HG03432 (cell line): Measurements from ENCODE around the gene SPIRE2.
"Not testable (repeated sequence)": the region's sequence is repeated elsewhere in the genome, so short reads cannot be mapped to it uniquely, and the experiment has no call there.

Experiments
- ATAC-seq: cut with Tn5 transposase; IDR thresholded peaks from one replicate; pipeline ENCODE4 v1.9.1; 2021; ENCODE audit warnings: mild to moderate bottlenecking, moderate library complexity; ENCODE audit not compliant: unreplicated experiment

SPIRE2 gene, protein sequence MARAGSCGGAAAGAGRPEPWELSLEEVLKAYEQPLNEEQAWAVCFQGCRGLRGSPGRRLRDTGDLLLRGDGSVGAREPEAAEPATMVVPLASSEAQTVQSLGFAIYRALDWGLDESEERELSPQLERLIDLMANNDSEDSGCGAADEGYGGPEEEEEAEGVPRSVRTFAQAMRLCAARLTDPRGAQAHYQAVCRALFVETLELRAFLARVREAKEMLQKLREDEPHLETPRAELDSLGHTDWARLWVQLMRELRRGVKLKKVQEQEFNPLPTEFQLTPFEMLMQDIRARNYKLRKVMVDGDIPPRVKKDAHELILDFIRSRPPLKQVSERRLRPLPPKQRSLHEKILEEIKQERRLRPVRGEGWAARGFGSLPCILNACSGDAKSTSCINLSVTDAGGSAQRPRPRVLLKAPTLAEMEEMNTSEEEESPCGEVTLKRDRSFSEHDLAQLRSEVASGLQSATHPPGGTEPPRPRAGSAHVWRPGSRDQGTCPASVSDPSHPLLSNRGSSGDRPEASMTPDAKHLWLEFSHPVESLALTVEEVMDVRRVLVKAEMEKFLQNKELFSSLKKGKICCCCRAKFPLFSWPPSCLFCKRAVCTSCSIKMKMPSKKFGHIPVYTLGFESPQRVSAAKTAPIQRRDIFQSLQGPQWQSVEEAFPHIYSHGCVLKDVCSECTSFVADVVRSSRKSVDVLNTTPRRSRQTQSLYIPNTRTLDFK

DNA sequence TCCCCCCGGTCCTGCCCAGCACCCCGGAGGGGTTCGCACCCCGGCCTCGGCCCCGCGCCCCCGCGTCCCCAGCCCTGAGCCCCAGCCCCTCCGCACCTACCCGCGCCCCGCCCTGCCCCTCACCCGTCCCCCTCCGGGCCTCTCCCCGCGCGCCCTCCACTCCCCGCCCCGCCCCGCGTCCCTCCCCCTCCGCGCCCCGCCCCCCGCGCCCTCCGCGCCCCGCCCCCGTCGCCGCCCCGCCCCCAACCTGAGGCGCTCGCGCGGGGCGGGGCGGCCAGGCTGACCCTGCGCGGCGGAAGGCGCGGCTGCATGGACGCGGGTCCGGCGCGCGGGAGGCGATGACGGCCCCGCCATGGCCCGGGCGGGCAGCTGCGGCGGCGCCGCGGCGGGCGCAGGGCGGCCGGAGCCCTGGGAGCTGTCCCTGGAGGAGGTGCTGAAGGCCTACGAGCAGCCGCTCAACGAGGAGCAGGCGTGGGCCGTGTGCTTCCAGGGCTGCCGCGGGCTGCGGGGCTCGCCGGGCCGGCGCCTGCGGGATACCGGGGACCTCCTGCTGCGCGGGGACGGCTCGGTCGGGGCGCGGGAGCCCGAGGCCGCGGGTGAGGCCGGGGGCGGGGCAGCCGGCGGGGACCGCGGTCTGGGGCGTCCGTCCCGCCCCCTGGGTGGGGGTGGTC, at the start of gene SPIRE2:
SPIRE2 (plus strand) TSS at position 277 of the 671 bp plus-strand sequence; CDS start at position 353, 76 bp downstream.
- ATAC-seq = peak; percentile 66

DNA sequence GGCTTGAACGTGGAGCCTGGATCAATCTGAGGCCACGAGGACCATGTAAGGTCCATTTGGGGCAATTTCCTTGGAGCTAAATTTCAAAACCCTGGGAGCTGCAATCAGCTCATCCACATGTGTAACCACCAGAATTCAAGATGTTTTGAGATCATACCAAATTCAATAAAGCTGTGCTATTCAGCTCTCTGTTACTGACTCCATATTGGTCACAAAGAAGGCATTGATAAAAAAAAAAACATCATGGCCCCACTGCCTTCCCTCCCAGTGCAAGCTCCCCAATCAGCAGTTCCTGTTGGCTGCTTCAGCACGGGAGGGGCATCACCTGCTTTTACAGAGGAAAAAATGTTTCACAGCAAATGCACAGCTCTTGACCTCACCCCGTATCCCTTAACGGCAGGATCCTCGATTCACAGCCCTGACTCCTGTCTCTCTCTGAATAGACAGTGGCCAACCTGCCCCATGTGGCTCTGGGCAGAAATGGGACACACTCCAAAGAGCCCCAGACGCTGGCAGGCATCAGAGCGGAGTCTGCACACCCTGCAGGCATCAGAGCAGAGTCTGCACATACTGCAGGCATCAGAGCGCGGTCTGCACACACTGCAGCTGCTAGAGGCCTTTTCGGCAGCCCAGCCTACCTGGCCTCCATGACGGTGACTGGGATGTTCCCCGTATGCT, 48.9 kb upstream of the SPIRE2 start:
- ATAC-seq = no peak

DNA sequence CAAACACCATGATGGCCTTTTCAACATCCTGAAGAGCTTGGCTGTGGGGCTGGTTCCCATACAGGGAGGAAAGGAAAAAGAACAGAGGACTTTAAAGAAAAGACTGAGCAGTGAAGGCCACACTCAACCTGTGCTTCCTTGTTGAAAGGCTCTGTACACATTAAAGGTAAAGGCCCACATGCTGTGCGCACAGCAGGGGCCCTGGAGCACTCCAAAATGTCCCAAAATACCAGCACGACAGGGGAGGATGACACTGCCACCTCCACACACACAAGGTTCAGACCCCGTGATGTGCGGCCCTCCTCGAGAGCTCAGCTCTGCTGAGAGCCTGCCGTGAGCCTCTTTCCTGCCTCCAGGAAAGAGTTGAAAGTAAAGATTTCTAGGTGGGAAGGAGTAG, 48.4 kb upstream of the SPIRE2 start:
- ATAC-seq = no peak

DNA sequence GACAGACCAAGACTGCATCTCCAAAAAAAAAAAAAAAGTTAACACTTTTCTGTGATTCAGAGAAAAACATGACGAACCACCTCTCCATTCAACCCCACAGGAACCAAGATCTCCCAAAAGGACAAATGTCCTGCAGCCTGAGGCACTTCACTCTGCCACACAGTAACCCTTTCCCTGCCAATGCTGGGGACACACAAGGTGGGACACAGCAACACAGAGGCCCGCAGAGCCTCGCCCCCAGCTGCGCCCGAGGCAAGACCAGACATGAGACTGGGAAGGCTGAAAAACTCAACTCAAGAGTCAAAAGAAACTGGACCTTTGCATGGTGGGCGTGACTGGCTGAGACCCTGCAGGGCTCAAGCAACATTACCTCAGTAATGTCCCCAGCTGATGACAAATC, 45.8 kb upstream of the SPIRE2 start:
- no peak for ATAC-seq

DNA sequence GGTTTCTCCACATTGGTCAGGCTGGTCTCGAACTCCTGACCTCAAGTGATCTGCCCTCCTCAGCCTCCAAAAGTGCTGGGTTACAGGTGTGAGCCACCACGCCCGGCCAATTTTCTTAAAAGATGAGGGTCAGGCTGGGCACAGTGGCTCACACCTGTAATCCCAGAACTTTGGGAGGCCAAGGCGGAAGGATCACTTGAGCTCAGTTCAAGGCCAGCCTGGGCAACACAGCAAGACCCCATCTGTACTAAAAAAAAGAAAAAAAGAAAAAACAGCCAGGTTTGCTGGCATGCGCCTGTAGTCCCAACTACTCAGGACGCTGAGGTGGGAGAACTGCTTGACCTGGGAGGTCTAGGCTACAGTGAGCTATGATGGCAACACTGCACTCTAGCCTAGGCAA, 44.3 kb upstream of the SPIRE2 start:
- not testable (repeated sequence) for ATAC-seq

DNA sequence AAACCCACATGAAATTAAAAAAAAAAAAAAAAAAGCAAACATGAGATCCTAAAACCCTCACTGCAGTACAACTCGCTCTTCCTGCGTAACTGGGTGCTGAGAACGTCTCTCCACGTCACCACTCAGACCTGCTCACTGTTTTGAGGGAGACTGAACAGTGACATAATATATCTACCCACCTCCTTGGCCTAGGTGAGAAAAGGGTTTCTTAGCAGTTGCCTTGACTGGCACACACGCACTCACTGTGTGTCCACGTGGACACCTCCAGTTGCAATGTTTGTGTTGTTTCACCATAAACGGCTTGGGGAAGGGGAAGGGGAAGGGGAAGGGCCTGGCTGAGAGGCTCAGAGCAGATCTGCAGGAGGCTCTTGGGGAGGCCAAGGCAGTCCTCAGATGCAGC, 43.9 kb upstream of the SPIRE2 start:
- no peak for ATAC-seq

DNA sequence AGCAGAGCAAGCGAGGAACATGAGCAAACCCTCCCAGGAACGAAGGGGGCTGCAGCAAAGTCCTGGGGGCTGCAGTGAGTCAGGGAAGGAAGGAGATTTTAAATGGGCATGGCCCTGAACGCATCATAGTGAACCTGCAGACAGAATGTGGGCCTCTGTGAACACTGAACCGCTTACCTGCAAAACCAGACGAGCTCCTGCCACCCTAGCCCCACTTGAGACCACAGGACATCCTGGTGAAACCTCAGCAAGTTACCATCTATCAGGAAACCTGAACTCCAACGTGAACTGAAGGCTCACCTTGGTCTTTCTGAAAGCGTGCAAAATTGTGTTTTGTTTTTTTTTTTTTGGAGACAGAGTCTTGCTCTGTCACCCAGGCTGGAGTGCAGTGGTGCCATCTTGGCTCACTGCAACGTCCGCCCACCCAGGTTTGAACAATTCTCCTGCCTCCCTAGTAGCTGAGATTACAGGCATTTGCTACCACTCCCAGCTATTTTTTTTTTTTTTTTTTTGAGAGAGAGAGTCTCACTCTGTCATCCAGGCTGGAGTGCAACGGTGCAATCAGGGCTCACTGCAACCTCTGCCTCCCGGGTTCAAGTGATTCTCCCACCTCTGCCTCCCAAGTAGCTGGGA, 42.6 kb upstream of the SPIRE2 start:
- no peak for ATAC-seq

DNA sequence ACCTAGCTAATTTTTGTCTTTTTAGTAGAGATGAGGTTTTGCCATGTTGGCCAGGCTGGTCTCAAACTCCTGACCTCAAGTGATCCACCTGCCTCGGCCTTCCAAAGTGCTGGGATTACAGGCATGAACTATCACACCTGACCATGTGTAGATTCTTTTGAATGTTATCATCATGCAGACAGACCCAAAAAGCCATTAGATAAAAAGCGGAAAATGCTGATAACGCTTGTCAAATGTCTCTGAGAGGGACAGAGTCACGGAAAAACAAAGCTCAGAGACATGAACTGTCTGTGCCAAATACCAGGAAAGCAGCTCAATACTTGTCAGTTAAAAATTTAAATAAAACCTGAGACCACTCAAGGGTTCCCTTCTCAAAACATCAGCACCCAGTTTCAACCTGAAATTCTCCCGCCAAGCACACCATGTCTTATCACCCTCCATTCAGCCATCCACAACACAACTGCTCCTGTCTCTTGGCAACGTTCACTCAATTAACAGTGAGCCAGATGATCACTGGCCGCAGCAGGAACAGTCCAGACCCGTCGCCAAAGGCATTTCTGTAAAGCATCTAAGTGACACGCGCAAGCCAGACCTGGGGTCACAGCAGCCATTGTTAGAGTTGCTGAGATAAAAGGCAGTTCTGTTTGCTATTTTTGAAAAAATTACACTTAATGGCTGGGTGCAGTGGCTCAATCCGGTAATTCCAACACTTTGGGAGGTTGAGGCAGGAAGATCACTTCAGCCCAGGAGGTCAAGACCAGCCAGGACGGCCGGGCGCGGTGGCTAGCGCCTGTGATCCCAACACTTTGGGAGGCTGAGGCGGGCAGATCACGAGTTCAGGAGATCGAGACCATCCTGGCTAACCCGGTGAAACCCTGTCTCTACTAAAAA, 41.6 kb upstream of the SPIRE2 start:
- no peak for ATAC-seq

DNA sequence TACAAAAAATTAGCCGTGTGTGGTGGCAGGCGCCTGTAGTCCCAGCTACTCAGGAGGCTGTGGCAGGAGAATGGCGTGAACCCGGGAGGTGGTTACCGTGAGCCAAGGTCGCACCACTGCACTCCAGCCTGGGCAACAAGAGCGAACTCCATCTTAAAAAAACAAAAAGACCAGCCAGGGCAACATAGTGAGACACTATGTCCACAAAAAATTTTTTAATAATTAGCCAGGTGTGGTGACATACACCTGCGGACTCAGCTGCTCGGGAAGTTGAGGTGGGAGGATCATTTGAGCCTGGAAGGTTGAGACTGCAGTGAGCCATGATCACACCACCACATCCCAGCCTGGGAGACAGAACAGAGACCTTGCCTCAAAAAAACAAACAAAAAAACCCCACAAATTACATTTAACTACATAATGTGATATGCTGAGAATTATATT, 40.9 kb upstream of the SPIRE2 start:
- no peak for ATAC-seq

DNA sequence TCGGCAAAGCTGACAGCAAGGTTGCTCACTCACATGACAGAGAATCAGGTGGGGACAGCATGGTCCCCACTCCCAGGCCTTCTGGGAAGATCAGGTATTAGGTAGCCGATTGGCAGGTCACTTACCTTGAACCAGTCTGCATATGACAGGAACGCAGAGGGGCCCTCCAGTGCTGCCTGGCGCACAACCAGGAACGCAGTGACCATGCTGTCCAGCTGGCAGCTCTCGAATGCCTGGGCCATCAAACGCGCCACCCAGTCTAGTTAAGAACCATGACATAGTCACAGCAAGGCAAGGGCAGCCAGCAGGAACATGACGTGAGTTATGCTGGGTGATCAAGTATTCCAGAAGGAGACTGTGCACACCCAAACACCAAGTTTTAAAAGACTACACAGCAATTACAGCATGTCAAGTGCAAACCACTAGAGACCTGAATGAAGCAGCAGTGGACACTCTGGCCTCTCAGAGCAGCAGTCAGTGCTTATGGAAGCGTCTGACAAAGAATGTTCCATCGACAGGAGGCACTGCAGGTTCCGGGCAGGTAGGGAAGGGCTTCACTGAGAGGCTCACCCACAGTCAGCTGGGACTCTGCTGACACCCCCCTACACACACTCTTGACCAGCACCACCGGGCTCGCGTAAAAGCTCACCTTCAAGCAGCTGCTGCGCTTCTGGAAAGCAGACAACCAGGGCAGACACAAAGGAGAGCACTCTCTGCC, 36.8 kb upstream of the SPIRE2 start:
- ATAC-seq = no peak

DNA sequence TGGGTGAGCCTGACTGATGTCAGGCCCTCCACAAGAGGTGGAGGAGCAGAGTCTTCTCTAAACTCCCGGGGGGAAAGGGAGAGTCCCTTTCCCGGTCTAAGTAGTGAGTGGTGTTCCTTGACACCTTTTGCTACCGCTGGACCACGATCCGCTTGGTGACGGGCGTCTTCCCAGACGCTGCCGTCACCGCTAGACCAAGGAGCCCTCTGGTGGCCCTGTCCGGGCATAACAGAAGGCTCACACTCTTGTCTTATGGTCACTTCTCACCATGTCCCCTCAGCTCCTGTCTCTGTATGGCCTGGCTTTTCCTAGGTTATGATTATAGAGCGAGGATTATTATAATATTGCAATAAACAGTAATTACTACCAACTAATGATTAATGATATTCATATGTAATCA, 35.2 kb upstream of the SPIRE2 start:
- ATAC-seq = not testable (repeated sequence)

DNA sequence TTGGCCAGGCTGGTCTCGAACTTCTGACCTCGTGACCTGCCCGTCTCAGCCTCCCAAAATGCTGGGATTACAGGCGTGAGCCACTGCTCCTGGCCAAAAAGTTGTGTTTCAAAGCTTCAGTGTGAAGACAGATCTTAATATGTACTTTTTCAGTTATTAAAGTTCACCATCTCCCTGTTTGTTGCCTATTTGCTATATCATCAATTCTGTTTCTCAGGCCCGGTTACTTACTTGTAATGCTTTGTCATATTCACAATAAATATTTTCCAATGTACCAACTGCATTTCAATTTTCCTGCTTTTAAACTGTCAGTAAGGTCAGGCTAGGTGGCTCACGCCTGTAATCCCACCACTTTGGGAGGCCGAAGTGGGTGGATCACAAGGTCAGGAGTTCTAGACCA, 34.3 kb upstream of the SPIRE2 start:
- no peak for ATAC-seq

DNA sequence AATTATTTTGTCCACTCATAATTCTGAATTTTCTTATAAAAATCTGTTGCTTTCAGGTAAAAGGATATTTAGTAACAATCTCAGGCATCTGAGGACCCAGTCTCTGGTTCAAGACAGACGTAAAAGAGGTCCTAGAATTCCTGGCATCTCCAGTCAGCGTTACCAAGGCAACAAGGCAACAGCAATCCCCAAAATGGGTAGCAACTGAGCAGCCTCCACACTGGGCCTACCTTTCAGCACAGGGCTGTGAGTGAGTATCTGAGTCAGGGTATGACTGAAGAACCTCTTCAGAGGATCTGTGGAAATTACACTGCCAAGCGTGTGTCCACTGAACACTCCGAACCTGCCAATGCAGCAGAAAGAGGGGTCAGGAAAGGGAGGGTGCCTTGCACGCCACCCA, 32.6 kb upstream of the SPIRE2 start:
- ATAC-seq = no peak

DNA sequence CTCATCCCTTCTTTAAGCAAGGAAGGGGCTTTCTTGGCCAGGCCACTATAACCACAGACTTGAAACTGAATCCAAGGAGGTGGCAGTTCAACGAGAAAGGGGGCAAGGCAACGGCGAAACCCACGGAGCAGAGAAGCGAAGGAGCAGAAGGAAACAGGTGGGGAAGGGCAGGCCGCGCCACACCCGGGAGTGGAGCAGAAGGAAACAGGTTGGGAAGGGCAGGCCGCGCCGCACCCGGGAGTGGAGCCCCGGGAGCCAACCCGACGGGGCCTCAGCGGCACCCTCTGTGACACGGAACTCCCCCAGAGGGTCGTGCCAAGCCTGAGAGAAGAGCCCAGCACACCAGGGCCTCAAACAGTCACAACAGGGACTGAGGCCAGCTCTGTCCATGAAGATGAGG, 32.2 kb upstream of the SPIRE2 start:
- no peak for ATAC-seq

DNA sequence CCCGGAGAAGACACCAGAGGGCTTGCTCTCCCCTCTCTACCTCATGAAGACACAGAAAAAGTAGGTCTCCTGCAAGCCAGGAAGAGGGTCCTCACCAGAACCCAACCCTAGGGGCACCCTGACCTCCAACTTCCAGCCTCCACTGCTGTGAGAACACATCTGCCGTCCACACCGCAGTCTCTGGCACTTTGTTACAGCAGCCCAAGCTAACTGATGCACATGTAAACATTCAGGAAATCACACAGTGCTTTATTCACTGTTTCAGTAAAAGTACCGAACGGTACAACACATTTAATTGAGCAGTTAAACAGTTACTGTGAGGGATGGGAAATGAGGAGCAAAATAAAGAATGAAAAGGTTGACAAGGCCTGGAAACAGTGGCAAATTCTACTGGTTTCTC, 30.1 kb upstream of the SPIRE2 start:
- no peak for ATAC-seq

DNA sequence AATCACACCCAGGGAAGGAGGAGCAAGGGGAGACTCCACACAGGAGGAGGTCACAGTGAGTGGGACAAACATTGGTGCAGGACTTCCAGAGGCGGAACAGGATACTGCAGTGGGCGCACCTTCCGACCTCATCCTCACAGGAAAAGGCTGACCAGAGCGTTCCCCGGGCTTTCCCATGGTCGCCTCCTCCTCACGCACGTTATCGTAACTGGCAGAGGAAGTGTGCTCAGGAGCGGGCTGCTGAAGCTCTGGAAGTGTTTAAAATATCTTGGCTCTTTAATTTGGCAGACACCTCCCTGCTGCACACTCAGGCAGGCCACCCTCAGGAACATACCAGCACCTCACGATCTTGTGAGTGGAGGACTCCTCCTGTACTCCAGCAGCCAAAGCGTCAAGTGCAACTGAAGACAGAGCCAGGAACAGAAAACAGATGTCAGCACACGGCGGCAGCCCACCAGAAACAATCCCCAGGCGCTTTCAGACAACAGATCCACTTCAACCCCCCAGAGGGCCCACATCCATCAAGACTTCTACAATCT, 29.4 kb upstream of the SPIRE2 start:
- no peak for ATAC-seq

DNA sequence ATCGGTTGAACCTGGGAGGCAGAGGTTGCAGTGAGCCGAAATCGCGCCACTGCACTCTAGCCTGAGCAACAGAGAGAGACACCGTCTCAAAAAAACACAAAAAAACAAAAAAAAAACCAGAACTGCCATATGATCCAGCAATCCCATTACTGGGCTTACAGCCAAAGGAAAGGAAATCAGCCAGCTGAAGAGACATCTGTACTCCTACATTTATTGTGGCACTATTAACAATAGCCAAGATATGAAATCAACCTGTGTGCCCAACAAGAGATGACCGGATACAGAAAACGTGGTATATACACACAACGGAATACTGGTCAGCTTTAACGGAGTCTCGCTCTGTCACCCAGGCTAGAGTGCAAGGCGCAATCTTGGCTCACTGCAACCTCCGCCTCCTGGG, 26.5 kb upstream of the SPIRE2 start:
- no peak for ATAC-seq

DNA sequence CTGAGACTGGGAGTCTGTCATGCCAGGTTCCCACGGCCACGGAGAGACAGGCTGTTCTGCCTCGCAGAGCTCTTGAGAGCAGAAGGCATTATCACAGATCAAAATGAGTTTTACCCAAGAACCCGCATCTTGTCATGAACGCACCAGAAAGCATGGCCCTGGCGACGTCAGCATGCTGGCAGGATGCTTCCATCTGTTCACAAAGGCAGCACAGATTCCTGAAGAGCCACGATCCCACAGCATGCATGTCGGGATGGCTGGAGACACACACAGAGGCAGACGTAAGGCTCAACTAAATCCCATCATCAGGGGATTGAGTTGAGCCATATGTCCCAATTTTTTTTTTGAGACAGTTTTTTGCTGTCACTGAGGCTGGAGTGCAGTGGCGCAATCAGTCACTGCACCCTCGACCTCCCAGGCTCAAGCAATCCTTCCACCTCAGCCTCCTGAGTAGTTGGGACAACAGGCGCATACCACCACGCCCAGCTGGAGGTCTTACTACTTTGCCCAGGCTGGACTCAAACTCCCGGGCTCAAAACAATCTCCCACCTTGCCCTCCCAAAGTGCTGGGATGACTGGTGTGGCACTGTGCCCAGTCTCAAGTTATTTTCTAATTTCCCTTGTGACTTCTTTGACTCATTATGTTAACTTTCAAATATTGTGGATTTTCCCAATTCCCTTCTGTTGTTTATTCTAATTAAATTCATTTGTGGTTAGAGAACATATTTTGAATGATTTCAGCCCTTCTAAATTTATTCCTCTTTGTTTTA, 23.0 kb upstream of the SPIRE2 start:
- ATAC-seq = no peak
